ENCODE data around the gene CDCA3.
"Not testable (repeated sequence)": the region's sequence is repeated elsewhere in the genome, so short reads cannot be mapped to it uniquely, and the experiment has no call there.

The CDCA3 gene

DNA sequence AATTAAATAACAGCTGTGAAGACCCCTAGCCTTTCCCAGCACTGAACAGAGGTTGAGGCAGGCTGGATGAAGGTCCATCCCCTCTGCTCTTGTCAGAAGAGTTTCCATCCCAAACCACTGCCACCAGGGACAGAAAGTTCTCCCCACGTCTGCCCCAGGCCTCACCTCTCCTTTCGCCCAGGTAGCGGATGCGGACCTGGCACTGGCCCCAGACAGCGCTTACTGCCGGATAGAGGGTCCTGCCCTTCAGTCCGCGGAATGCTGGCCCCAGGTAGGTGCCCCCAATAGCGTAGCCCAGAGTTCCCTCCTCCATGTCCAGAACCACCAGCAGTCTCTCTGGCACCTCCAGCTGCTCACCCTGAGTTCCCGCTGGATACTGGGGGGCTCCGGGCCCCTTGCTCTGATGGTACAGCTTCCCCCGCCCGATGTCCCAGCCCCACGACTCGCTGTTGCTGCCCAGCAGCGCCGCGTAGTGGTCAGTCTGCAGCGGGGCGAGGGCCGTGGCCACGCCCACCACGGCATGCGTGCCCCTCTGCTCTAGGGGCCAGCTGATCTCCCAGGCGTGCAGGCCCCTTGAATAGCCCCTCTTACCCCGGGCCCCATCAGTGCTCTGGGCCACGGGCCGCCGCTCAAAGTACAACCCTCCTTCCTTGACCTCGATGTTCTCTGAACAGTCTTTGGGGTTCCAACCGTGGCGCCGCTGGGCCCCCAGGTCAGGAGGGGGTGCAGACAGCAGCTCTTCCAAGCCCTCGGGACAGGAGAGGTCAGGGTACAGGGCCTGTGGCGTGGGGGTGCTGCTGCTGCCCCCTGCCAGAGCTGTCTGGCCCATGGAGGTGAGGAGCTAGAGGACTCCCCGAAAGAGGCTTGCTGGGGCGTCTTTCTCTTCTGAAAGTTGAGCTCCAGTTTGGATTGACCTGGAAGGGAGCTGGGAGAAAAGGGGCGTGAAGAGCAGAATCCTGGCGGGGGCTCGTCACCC lies 21.3 kb upstream of the CDCA3 start:
- DNase-seq (ENCODE audit: low read depth in 3 of 3) = peak; percentile 68 to 84 (median 72)

DNA sequence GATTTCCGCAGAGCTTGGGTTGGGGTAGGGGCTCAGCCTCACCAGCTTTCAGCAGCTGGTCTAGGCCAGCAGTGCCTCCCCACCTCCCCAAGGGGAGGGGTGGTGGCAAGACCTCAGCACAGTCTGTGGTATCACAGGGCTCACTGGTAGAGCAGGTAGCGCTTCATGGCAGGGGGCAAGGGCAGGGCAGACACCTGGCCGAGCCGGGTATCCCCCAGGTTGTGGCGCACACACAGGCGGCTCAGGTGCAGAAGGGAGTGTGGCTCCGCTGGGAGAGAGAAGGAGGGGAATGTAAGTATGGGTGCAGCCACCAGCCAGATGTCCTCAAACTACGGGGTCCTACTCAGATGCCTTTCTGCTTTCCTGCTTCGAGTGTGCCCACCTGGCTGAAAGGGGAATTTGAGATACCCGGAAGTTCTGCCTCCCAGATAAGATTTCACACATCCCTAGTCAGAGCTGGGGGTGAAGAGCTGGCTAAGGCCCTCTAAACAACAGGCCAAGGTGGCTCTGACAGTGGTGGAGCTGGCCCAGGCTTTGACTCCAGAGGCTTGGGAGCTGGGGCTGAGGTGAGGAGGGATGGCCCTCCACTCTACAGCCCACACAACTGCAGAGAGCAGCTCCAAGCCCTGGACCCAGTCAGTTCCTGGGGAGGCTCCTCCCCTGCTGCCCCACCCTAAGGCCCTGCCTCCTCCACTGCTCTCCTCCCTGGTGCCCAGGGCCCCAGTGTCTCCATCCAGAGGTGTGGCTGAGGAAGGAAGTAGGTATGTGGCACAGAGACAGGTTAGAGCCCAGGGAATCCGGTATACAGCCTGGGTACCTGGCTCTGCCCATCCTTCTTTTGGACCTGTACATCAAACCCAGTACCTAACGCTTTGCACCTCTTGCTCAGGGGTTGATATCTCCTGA lies 20.2 kb upstream of the CDCA3 start:
- no peak for DNase-seq (ENCODE audit: low read depth in 3 of 3)

DNA sequence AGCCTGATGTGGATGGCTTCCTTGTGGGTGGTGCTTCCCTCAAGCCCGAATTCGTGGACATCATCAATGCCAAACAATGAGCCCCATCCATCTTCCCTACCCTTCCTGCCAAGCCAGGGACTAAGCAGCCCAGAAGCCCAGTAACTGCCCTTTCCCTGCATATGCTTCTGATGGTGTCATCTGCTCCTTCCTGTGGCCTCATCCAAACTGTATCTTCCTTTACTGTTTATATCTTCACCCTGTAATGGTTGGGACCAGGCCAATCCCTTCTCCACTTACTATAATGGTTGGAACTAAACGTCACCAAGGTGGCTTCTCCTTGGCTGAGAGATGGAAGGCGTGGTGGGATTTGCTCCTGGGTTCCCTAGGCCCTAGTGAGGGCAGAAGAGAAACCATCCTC lies 19.2 kb upstream of the CDCA3 start:
- DNase-seq (ENCODE audit: low read depth in 3 of 3) = not testable (repeated sequence)

DNA sequence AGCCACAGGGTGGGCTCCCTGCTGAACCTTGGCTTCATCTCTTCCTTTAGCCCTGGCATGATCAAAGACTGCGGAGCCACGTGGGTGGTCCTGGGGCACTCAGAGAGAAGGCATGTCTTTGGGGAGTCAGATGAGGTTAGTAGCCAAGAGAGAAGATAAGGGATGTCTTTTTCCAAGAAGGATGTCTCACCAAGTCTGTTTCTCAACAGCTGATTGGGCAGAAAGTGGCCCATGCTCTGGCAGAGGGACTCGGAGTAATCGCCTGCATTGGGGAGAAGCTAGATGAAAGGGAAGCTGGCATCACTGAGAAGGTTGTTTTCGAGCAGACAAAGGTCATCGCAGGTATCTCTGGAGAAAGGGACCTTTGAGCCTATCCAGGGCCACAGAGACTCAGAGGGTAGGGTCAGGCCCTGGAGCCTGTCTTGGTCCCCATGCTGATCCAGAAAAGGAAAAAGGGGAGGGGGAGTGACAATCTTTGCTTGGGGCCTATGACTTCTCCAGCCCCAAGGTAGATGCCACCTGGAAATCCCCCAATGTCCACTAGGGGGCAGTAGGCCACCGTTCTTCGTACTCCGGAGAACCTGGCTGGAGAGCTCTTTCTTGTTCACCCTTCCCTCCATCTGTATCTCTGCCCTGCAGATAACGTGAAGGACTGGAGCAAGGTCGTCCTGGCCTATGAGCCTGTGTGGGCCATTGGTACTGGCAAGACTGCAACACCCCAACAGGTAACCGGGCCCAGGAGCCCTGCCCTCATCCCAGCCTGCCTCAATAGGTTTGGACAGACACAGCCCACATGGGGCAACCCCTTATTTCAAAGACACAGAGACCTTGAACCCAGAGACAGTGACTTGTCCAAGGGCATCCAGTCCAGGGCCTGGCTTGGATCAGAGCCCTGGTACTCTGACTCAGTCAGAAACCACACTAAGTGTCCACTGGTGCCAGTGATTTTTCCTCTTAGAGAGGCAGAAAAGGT lies 18.2 kb upstream of the CDCA3 start:
- peak; percentile 65 to 77 (median 73) for DNase-seq (ENCODE audit: low read depth in 3 of 3)

DNA sequence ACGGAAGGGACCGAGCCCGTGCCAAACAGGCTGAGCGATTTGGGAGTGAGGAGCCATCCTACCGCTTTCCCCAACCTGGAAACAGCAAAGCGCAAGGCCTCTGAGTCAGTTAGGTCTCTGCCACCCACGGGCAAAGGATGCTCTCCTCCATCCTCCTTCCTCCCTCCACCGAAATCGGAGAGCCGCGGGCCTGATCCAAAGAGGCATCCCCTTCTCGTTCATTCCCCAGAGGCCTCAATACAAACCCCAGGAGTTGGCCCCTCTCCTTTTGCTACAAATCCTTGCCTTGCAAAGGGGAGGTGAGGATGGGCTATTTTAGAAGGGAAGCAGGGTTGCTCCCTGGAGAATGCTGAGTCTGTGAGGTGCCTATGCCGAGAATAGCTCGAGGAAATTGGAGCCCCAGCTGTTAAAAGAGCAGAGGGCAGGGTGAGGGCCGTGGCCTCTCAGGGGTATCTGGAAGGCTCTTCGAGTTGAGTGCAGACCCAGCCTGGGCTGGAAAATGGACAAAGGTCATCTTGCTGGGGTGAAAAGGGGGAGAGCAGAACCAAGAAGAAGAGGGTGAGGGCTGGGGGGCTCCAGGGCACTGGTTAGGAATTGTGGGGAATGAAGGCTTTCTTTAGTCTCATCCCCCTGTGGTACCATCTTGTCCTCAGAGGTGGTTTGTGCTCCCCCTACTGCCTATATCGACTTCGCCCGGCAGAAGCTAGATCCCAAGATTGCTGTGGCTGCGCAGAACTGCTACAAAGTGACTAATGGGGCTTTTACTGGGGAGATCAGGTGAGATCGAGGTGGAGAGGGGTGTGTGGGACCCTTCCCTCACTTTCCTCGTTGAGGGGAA lies 17.3 kb upstream of the CDCA3 start:
- DNase-seq (ENCODE audit: low read depth in 3 of 3) = no peak

DNA sequence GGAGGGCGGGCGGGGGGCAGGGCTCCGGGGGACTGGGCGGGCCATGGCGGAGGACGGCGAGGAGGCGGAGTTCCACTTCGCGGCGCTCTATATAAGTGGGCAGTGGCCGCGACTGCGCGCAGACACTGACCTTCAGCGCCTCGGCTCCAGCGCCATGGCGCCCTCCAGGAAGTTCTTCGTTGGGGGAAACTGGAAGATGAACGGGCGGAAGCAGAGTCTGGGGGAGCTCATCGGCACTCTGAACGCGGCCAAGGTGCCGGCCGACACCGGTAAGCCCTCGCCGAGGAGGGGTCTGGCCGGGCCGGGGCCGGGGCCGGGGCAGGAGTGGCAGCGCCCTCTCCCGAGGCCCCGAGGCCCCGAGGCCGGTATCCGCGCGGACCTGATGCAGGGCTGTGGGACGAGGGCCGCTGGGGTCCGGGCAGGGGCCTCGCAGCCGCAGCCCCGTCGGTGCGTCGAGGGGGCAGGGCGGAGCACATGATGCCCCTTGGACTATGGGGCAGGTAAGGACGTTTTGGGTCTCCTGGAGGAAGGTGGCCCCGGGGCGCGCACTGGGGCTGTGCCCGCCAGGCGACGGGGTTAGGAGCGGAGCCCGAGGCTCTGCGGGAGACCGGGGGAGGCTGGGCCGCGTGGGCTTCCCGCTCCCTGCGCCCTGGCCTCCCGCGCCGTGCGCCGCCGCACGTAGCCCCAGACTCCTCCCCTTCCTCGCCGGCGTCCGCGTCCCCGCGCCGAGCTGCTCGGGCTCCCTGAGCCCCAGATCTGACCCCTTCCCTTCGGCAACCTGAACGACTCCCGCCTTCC lies 16.5 kb upstream of the CDCA3 start, which contains the start of gene TPI1:
TSS of gene TPI1 (plus strand) at position 119 of the 798 bp plus-strand sequence. CDS start at position 155, 36 bp downstream.
- peak; percentile 67 to 83 (median 67) for DNase-seq (ENCODE audit: low read depth in 3 of 3)

DNA sequence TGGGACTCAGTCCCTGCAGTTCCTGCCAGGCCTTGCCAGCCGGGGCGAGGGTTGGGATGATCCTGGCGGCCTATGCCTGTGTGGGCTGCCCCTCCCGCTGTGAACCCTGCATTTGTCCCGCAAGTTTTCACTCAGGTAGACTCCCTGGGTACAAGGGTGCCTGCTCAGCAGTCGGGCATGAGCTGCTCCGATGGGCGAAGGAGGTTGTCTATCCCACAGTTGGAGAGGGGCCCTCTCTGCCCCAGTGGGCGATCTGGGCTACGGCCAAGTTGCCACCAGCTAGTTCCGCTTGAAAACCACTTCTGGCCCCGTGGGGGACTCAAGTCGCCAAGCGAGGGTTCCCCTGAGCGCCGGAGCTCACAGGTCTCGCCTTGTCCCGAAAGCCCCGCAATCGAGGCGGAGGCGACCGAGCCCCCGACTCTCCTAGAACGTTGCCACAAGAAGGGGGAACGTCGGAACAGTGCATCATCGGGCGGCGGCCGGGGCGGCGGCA lies 15.9 kb upstream of the CDCA3 start:
- no peak for DNase-seq (ENCODE audit: low read depth in 3 of 3)

DNA sequence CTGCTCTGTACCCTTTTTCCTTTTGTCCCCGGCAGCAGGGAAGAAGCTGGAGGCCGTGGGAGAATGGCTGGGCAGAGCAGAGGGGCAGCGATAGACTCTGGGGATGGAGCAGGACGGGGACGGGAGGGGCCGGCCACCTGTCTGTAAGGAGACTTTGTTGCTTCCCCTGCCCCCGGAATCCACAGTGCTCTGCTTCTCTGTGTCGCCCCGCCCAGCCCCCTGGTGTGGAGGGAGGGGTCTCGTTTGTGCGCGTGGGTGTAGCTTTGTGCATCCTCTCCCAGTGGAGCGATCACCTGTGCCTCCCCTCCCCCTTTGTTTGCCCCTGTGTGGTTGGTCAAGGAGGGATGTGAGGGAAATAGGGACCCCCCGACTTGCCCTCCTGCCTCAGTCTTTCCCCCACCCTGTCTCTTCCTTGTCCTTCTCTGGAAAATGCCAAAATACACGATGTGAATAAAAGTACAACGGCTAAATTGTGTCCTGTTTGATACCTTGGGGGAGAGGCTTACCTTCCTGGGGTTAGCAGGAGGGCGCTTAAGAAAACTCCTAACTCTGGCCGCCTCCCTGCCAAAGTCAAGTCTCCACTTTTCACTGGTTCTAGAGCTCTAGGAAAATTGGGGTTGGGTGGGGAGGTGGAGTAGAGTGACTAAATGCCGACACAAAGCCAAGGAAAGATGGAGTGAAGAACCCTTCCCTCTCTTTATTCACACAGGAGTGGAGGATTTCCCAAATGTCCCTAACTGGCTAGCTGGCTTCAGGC lies 15.3 kb upstream of the CDCA3 start:
- DNase-seq (ENCODE audit: low read depth in 3 of 3) = no peak

DNA sequence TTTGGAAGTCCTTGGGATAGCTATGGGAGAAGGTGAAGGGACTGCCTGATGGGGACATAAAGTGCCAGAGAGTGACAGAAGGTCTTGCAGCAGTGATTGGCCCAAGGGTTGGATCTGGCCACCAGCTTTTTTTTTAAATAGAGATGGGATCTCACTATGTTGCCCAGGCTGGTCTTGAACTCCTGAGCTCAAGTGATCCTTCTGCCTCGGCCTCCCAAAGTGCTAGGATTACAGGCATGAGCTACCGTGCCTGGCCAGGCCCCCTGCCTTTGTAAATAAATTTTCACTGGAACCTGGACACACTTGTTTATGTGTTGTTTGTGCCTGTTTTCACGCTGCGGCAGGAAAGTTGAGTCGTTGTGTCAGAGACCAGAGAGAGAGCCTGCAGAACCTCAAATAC lies 14.2 kb upstream of the CDCA3 start:
- not testable (repeated sequence) for DNase-seq (ENCODE audit: low read depth in 3 of 3)

DNA sequence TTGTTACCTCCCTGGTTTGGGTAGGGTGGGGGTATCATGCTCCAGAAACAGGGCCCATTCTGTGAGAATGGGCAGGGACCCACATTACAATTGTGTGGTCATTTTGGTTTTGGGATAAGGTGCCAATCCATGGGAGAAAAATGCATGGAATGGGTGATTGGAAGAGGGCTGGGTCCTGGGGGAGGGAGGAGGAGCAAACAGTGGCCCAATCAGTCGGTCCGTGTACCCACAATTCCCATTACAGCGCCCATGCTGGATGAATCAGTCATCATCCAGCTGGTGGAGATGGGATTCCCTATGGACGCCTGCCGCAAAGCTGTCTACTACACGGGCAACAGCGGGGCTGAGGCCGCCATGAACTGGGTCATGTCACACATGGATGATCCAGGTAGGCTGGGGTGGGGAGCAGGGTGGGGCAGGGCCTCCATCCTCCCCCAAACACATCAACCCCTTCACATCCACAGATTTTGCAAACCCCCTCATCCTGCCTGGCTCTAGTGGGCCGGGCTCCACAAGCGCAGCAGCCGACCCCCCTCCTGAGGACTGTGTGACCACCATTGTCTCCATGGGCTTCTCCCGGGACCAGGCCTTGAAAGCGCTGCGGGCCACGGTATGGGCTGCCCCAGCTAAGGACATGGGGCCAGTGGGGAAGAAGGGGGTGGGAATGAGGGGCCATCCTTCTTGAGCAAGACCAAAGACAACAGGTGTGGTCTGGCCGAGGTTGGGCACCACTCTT lies 12.7 kb upstream of the CDCA3 start:
- no peak for DNase-seq (ENCODE audit: low read depth in 3 of 3)

DNA sequence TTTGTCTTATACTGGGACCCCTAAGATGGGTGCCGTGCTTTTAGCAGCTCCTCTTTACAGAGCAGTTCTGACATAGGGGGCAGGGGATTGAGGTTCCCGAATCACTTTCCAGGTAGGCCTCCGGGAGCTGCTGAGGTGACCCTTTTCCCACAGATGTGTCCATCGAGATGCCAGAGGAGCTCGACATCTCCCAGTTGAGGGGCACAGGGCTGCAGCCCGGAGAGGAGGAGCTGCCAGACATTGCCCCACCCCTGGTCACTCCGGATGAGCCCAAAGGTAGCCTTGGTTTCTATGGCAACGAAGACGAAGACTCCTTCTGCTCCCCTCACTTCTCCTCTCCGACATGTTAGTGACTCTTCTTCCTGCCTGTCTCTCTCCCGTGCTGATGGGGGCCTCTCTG lies 11.9 kb upstream of the CDCA3 start:
- no peak for DNase-seq (ENCODE audit: low read depth in 3 of 3)

DNA sequence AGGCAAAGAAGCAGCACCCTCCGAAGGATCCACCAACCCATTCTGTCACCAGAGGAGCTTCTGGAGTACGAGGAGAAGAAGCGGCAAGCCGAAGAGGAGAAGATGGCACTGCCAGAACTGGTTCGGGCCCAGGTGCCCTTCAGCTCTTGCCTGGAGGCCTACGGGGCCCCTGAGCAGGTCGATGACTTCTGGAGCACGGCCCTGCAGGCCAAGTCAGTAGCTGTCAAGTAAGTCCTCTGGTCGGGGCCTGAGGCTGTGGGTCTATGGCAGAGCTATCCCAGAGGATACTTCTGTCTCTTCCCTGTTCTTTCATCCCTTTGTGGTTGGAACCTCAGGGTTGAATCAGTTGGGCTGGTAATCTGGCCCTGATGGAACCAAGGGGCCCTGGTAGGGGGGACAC lies 10.3 kb upstream of the CDCA3 start:
- DNase-seq (ENCODE audit: low read depth in 3 of 3) = no peak

DNA sequence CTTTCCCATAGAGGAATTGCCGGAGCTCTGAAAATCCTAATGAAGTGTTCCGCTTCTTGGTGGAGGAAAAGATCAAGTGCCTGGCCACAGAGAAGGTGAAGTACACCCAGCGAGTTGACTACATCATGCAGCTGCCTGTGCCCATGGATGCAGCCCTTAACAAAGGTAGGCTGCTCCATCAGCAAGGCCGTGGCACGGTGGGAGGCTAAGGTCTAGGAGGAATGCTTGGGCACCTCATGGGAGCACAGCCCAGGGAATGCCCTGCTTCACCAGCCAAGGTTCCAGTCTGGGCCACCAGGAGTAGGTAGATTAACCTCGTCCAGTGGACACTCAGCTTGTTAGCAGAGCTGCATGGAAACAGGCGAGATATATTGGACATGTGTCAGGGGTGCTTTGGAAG lies 9.9 kb upstream of the CDCA3 start:
- DNase-seq (ENCODE audit: low read depth in 3 of 3) = no peak

DNA sequence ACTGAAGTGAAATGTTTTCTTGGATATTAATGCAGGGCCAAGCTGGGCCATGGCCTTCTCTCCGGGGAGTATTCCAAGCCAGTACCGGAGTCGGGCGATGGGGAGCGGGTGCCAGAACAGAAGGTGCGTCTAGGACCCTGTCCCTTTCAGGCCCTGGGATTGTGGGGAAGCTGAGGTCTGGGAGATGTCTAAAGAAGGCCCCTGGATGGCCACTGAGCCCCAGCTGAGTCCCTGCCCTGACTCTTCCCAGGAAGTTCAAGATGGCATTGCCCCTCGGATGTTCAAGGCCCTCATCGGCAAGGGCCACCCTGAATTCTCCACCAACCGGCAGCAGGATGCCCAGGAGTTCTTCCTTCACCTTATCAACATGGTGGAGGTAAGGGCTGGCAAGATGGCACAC lies 9.0 kb upstream of the CDCA3 start:
- DNase-seq (ENCODE audit: low read depth in 3 of 3) = no peak

DNA sequence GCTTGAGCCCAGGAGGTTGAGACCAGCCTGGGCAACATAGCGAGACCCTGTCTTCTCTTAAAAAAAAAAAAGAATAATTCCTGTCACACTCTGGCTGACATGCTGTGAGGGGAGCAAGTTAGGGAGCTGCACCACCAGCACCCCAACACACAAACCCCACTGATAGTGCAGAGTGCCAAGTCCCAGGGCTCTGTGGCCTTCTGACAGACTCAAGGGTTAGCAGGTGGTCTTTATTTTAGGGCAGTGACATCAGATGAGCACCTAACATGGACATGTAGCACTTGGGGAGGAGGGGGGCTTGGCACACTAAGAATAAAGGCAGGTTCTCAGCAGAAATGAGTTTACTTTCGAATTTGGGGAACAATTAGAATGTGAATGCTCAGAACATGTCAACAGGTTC lies 7.7 kb upstream of the CDCA3 start:
- no peak for DNase-seq (ENCODE audit: low read depth in 3 of 3)

DNA sequence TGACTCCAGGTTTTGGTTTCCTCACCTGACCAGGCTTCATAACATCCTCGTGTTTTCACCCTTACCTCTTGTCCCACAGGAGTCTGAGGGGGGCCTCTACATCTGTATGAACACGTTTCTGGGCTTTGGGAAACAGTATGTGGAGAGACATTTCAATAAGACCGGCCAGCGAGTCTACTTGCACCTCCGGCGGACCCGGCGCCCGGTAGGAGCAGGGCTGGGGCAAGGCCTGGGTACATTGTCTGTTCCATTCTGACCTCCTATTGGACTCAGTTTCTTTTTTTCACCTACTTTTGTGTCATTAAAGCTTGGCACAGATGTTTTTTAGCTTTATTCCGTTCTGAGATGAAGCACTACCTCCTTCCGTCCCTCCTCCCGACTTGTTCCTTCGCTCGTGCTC lies 4.2 kb upstream of the CDCA3 start:
- no peak for DNase-seq (ENCODE audit: low read depth in 3 of 3)

DNA sequence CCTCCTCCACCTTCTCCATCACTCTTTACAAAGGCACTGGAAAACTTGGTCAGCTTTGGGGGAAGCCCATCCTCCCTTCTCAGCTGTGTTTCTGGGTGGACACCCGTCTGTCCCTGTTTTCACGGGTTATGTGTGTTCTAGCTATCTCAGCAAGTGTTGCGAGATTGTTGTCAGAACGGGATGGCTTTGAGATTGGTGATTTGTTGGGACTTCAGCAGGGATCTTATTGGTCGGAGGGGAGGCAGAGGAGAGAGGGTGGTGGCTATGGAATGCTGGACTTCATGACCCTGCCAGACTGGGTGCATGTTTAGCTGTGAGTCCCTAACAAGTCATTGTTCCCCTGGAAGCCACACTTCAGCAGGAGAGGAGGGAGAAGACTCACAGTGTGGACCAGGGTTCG lies 3.0 kb upstream of the CDCA3 start:
- DNase-seq (ENCODE audit: low read depth in 3 of 3) = no peak

DNA sequence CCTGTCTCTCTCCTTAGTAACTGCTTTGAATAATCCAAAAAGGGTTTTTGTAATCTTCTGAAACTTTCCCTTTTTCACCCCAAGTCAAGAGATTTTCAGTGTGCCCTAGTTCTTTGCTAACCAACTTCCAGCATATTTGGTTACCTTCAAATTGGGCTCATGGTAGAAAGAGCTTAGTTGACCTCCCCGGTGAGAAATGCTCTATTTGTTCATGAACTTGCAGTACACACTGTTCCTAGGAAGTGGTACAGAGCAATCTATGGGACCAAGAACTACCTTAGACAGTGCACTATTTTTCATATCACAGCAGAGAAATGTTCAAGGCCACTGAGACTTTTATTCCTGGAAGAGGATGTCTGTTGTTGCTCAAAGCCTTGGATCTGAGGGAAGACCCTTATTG lies 2.5 kb upstream of the CDCA3 start:
- DNase-seq (ENCODE audit: low read depth in 3 of 3) = no peak

All from stimulated activated CD4-positive, alpha-beta T cell treated with anti-CD3 and anti-CD28 coated beads, TNF-alpha, amount 100 ng/mL, for 4 hours (primary cell).